OCI-M2 (cell line): ENCODE results near the gene SPATA31E1.
"Not testable (repeated sequence)": the region's sequence is repeated elsewhere in the genome, so short reads cannot be mapped to it uniquely, and the experiment has no call there.

Source experiments
- DNase-seq: peaks from one replicate; lab custom pipeline; 2025; ENCODE audit not compliant: unreplicated experiment; lab: John Stamatoyannopoulos, UW

The SPATA31E1 gene

GRCh38 chr9:87882627-87883026 lies at the start of gene SPATA31E1:
Gene SPATA31E1, plus strand, starts transcription at chr9:87882877. Its CDS starts 15 bp downstream, at chr9:87882892.
- DNase-seq: no peak

DNA sequence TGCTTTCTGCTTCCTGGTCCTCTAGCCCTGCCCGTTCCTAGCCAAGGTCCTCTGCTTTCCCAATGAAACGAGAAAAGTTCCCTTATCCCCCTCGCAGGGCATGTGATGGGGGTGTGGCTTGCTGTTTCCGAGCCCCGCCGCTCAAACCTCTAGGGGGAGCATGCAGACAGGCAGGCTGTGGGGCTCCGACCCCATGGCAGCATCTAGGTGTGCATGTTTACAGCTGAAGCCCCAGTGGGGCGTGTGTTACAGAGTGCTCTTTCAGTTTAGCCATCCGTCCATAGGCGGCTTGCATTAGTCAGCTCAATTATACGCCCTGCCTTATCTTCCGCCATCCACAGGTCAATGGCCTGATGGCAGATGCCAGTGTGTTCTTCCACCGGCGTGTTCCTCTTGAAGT lies 48.3 kb upstream of the SPATA31E1 start:
- DNase-seq: no peak

DNA sequence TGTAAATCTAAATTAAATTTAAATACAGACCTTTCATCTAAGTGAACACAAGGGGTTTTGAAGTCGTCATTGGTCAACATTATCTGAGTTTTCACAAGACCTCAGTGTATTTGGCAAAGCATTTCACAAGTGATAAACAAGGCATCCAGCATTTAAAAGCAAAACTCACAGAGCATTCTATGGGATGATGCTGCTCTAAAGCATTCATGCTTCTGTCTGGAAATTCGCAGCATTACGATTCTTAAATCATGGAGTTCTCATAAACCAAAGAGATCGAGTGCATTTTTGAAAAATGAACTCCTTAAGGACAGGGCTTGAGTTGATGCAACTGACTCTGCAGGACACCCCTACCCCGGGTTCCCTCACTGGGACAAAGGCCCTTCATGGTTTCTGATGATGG lies 46.1 kb upstream of the SPATA31E1 start:
- no peak for DNase-seq

DNA sequence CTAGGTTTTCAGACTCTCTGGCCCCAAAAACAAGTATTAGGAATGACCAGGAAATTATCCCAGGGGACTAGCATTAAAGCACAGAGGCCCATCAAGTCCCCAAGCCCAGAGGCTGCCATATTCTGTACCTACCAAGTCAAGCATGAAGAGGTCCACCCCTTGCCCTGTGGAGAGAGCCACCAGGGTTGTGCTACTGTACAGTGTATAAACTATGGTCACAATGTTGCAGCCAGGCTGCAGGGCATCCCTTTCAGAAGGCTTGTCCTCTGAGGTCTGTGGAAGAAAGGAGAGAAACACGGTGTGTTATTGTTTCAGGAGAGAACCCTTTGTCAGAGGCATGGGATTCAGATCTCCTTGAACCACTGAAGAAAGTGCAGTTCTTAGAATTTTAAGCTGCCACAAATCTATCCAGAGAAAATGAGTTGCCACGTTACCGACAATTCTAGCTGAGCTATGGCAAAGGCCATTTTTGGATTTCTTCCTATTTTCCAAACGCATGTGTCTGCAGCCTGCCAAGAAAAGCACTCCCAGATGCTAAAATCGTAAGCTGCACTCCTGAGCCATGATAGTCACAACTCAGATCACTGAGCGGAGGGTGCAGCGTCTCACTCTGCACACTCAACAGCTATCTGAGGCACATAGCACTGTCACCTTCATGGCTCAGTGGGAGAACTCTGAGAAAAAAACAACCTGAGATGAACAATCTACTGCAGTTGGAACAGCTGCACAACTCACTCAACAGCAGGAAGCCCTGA lies 45.5 kb upstream of the SPATA31E1 start:
- no peak for DNase-seq

DNA sequence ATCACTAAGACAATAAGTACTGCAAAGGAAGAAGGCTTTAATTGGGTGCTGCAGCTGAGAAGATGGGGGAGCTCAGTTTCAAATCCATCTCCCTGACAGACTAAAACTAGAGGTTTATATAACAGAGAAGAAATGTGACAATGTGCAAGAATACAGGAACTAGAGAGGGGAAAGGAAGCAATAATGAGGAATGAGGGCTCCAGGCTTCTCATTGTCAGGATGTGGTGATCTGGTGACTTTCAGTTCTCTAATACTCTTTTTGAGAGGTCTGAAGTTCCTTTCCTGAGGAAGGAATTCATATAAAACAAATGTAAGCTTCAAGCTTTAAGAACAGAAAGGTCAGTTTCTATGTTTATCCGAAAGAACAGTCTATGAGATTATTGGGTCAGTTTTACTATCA lies 42.5 kb upstream of the SPATA31E1 start:
- no peak for DNase-seq

DNA sequence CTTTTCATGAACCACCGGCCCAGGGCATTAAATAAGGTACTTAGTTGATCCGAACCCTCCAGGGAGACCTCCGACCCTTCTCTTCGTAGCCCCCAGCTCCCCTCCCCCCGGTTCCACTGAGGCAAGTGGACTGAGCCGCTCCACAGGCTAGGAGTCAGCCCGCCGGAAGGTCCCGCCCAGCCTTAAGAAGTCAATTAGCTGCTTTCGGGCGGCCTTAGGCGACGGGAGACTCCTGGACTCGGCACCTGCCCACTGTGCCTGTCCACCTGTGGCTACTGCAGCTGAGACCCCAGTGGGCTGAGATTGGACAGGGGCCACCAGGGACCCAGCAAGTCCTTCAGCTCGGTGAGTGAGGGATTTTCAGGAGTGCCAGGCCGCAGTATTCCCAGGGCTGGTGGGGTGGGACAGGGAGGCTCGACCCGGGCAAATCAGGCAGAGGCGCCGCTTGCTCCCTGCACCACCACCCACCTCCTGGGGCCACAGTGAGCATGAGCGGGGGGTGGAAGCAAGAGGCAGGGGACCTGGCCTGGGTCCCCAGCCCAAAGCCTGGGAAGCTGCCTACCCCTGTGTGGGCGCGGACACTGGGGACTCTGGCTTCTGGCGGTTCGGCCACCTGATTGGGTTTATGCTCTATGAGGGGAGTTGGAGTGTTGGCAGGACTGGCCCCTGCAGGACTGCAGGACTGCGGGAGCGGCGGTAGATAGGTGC lies 39.6 kb upstream of the SPATA31E1 start:
- DNase-seq: no peak

DNA sequence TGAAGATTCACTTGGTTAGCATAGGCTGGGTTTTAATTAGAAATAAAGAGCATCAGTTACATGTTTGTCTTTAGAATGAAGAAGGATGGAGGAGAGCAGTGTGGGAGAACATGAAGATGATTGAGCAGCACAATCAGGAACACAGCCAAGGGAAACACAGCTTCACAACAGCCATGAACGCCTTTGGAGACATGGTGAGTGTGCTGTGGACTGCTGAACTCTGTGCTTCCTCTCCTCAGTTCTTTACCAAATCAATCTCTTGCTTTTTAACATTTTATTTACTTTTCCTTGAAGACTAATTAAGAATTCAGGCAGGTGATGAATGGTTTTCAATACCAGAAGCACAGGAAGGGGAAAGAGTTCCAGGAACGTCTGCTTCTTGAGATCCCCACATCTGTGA lies 38.2 kb upstream of the SPATA31E1 start:
- no peak for DNase-seq

- not testable (repeated sequence) for DNase-seq
Measured at GRCh38 chr9:87847817-87848216, 34.9 kb upstream of the SPATA31E1 start.

DNA sequence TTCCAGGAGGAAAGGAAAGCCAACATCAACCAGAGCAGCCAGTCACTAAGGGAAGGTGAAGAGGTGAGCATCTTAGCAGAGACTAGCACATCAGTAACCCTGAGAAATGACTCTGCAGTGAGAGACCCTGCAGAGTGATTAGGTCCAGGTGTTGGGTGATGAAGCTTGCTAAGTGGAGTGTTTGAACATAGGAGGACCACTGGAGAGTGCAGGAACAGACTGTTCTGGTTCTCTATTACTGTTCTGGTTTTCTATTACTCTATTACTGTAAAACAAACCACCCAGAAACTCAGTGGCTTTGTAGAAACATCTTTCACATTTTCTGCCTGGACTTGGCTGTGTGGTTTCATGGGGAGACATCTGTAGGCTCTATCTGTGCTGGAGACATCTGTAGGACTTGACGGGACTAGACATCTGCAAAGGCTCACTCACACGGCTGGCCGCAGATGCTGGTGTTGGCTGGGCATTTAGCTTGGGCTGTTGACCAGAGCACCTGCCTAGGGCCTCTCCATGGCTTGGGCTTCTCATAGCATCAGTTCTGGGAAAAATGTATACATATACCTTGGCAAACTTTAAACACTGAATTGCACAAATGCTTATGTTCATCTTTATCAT lies 33.4 kb upstream of the SPATA31E1 start:
- no peak for DNase-seq

DNA sequence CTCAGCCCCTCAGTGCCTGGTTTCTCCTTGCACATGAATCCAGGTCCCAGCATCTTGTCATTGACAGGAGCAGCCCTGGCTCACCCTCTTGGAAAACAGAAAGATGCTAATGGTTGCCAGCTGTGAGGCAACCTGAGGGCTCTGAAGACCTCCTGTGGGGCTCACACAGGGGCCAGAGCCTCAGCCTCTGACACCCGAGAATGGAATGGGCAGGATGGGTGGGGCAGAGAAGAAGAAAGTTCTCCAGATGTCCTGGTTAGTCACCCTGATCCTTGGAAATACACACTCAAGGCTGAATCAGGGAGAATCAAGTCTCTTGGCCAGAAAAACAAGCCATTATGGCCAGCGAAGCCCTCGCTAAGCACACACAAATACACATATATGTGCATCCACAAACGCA lies 32.3 kb upstream of the SPATA31E1 start:
- no peak for DNase-seq

- not testable (repeated sequence) for DNase-seq
Measured at GRCh38 chr9:87851186-87851585, 31.5 kb upstream of the SPATA31E1 start.

GRCh38 chr9:87853302-87853701 lies 29.4 kb upstream of the SPATA31E1 start:
- DNase-seq: no peak

DNA sequence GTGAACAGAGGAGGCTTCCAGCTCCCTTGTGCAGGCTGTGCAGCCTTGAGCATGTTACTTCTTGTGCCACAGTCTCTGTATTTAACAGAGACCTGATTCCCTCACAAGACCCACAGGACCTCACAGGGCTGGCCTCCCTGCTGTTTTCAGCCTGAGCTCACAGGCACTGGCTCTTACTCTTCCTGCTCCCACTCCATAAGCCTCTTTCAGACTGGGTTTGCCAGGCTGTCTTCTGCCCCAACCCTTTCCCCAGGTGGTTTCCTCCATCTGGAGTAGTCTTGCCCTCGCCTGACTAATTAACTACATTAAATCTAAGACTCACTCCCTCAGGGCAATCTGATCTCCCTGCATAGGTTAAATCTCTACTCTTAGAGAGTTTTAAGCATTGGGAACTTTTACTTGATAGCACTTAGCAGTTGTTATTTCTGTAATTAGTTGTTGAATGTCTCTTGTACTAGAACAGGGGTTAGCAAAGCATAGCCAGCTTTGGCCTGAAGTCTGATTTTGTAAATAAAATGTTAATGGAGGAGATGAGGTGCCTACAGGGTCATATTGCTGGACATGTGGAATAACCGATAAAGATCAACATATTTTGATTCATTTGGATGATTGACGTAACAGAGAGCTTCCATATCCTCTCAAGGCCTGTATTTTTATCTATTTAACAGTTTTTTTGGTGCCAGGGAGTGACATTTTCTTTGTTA lies 28.6 kb upstream of the SPATA31E1 start:
- DNase-seq: no peak

DNA sequence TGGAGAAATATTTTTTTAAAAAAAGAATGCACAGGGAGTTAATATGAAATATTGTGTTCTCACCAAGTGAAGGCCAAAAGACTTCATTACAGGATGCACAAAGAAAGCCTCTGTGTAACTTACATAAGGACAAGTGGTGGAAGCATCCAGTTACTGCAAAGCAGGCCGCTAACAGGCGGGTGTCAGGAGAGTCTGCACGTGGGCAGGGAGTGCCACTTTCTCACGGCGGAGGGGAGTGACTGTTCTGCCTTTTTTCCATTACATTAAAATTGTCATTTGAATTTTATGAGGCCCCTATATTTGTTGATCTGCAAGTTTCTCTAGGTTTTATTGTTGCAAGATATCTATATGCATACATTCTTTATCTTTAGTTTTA lies 28.1 kb upstream of the SPATA31E1 start:
- DNase-seq: no peak

- no peak for DNase-seq
Measured at GRCh38 chr9:87855061-87855460, 27.6 kb upstream of the SPATA31E1 start.

DNA sequence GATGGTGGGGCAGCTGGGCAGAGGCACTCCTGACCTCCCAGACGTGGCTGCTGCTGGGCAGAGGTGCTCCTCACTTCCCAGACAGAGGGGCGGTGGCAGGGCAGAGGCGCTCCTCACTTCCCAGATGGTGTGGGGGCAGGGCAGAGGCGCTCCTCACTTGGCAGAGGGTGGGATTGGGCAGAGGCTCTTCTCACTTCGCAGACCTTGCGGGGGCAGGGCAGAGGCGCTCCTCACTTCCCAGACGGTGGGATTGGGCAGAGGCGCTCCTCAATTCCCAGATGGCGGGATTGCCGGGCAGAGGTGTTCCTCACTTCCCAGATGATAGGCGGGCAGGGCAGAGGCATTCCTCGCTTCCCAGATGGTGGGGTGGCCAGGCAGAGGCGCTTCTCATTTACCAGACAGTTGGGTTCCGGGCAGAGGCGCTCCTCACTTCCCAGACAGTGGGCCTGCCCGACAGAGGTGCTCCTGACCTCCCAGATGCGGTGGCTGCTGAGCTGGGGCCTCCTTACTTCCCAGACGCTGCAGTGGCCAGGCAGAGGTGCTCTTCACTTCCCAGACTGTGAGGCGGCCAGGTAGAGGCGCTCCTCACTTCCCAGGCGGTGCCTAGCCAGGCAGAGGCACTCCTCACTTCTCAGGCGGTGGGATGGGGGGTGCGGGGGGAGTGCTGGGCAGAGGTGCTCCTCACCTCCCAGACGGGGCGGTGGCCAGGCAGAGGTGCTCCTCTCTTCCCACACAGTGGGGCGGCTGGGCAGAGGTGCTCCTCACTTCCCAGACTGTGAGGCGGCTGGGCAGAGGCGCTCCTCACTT lies 25.3 kb upstream of the SPATA31E1 start:
- no peak for DNase-seq

DNA sequence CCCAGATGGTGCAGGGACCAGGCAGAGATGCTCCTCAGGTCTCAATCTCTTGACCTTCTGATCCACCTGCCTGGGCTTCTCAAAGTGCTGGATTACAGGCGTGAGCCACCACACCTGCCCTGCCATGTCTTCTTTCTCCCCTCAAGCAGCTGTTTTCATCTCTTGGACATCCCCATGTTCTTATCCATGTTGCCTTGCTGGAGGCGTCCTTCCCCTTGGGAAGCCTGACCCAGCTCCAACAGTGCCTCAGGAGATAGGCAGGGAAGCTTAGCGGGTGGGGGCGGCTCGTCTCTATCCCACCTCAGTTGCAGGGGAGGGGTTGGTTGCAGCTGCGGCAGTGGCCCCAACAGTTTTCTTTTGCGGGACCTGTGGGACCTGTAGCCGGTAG lies 24.7 kb upstream of the SPATA31E1 start:
- no peak for DNase-seq

DNA sequence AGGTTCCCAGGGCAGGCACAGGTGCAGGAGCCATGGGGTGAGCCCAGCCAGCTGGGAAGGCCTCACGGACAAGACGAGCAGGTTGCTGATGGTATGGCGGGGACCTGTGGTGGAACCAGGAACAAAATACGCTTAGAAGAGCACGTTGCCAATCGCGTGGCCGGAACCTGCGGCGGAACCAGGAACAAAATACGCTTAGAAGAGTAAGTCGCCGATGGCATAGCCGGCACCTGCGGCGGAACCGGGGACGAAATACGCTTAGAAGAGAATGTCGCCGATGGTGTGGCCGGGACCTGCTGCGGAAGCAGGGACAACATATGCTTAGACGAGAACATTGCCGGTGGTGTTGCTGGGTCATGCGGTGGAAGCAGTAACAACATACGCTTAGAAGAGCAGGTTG lies 23.5 kb upstream of the SPATA31E1 start:
- no peak for DNase-seq

DNA sequence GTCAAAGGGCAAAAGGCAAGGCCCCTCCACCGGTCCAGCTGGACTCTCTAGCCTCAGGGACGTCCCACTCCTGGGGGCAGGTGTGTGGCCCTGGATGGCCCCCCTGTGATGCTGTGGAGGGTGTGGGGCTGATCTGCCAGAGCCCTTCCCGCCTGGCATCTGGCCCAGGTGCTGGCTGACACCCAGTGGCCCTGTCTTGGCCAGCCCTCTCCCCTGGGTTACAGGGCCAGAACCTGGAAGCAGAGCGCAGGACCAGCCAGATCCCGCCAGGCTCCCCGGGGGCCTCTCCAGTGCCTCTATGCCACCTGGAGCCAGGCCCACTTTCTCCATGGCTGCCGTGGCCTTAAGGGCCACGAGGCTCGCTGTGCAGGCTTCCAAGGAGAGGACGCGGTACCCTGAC lies 22.9 kb upstream of the SPATA31E1 start:
- no peak for DNase-seq

GRCh38 chr9:87861332-87861731 lies 21.3 kb upstream of the SPATA31E1 start:
- DNase-seq: no peak
